Adrenal gland (tissue), 5 donors: ENCODE data around the gene ILK.

Experiments used
- POLR2A ChIP-seq, 2 donors: fragments of 450-650 bp; IDR thresholded peaks; one replicate each; pipeline ENCODE4 v1.6.1; 2017; ENCODE audit warnings: antibody characterized with exemption in 2 of 2, mild to moderate bottlenecking in 2 of 2, moderate library complexity in 1 of 2
- TF ChIP-seq, protein P1 (sequence below), 6 experiments: fragments of 450-650 bp in 4 of 6; fragments of 200-600 bp in 2 of 6; sonication (generic) in 1 of 6; IDR thresholded peaks; 1 replicate in 5 of 6; 2 replicates in 1 of 6; pipeline versions ENCODE4 v1.5.1 to v1.8.0; 2016 to 2021; ENCODE audit warnings: antibody characterized with exemption in 6 of 6, mild to moderate bottlenecking in 2 of 6, moderate library complexity in 1 of 6
- donor health status: DM: no; HTN: no; CAD: no.

DNA sequence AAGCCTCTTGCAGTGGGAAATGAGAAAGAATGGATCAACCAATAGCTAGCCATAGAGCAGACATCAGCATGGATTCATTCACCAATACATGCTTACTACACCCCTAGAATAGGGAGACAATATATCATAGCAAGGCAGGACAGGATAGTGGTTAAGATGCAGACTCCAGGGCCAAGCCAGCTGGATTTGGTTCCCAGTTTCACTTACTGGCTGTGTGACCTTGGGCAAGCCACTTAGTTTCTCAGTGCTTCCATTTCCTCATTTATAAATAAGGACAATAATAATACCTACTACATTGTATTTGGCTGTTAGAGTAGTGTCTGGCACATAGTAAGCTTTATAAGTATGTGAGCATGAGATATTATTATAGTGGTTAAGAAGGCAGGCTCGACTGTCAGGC lies 44.9 kb downstream of the ILK start:
- TF ChIP-seq, protein P1, sequence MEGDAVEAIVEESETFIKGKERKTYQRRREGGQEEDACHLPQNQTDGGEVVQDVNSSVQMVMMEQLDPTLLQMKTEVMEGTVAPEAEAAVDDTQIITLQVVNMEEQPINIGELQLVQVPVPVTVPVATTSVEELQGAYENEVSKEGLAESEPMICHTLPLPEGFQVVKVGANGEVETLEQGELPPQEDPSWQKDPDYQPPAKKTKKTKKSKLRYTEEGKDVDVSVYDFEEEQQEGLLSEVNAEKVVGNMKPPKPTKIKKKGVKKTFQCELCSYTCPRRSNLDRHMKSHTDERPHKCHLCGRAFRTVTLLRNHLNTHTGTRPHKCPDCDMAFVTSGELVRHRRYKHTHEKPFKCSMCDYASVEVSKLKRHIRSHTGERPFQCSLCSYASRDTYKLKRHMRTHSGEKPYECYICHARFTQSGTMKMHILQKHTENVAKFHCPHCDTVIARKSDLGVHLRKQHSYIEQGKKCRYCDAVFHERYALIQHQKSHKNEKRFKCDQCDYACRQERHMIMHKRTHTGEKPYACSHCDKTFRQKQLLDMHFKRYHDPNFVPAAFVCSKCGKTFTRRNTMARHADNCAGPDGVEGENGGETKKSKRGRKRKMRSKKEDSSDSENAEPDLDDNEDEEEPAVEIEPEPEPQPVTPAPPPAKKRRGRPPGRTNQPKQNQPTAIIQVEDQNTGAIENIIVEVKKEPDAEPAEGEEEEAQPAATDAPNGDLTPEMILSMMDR (IDR thresholded peaks at IDR 0.05) = no peak
- no peak for TF ChIP-seq POLR2A (IDR thresholded peaks at IDR 0.05)
